Mesenchymal stem cell (in vitro differentiated cells and primary cell): ENCODE results near the gene CCDC185.
"Not testable (repeated sequence)": the region's sequence is repeated elsewhere in the genome, so short reads cannot be mapped to it uniquely, and the experiment has no call there.

Source experiments
- DNase-seq: peaks from one replicate; pipeline ENCODE4 v3.0.0-alpha.2; 2013
- H2AFZ ChIP-seq: one replicate; pipeline ENCODE4 v1.6.1; 2013; ENCODE audit warnings: low read depth, mild to moderate bottlenecking, control low read depth, inconsistent platforms, low read length, moderate library complexity
- H2AK5ac ChIP-seq: 2 replicates; pipeline ENCODE4 v1.6.1; 2013; ENCODE audit warnings: low read length, moderate library complexity, mild to moderate bottlenecking, inconsistent platforms; ENCODE audit not compliant: severe bottlenecking
- H2BK120ac ChIP-seq: one replicate; pipeline ENCODE4 v1.6.1; 2013; ENCODE audit warnings: low read depth, mild to moderate bottlenecking, inconsistent platforms, low read length, moderate library complexity
- H2BK12ac ChIP-seq, 2 experiments: one replicate each; pipeline ENCODE4 v1.6.1; 2013; ENCODE audit warnings: inconsistent platforms in 2 of 2, low read length in 2 of 2, mild to moderate bottlenecking in 2 of 2, moderate library complexity in 2 of 2, control low read depth in 1 of 2
- H2BK15ac ChIP-seq: one replicate; pipeline ENCODE4 v1.6.1; 2013; ENCODE audit warnings: mild to moderate bottlenecking, low read depth, inconsistent platforms; ENCODE audit not compliant: poor library complexity, severe bottlenecking
- H2BK5ac ChIP-seq: 2 replicates; pipeline ENCODE4 v1.6.1; 2013; ENCODE audit warnings: low read depth, mild to moderate bottlenecking, low read length, control low read depth, inconsistent platforms; ENCODE audit not compliant: poor library complexity, severe bottlenecking
- H3K14ac ChIP-seq, 2 experiments: one replicate each; pipeline ENCODE4 v1.6.1; 2013; ENCODE audit warnings: inconsistent platforms in 2 of 2, low read length in 2 of 2, control low read depth in 1 of 2, mild to moderate bottlenecking in 1 of 2, moderate library complexity in 1 of 2
- H3K18ac ChIP-seq, 2 experiments: one replicate each; pipeline ENCODE4 v1.6.1; 2013; ENCODE audit warnings: inconsistent platforms in 2 of 2, low read length in 2 of 2, control low read depth in 1 of 2, low read depth in 1 of 2, mild to moderate bottlenecking in 1 of 2
- H3K23ac ChIP-seq, 2 experiments: one replicate each; pipeline ENCODE4 v1.6.1; 2013; ENCODE audit warnings: inconsistent platforms in 2 of 2, low read length in 2 of 2, mild to moderate bottlenecking in 2 of 2, moderate library complexity in 2 of 2, control low read depth in 1 of 2
- H3K27ac ChIP-seq: 2 replicates; pipeline ENCODE4 v1.5.1; 2013; ENCODE audit warnings: mild to moderate bottlenecking, moderate library complexity, low read length, control low read depth, inconsistent platforms; ENCODE audit not compliant: poor library complexity, severe bottlenecking
- H3K27me3 ChIP-seq, 2 experiments: 2 replicates each; pipeline versions ENCODE4 v1.6.1 to v1.7.0; 2013; ENCODE audit warnings: low read length in 2 of 2, mild to moderate bottlenecking in 2 of 2, moderate library complexity in 2 of 2, control low read depth in 1 of 2, inconsistent platforms in 1 of 2; ENCODE audit not compliant: control insufficient read depth in 1 of 2, insufficient read depth in 1 of 2
- H3K36me3 ChIP-seq, 2 experiments: 2 replicates each; pipeline versions ENCODE4 v1.6.1 to v1.7.0; 2013; ENCODE audit warnings: low read length in 2 of 2, control low read depth in 1 of 2, inconsistent platforms in 1 of 2, low read depth in 1 of 2, mild to moderate bottlenecking in 1 of 2; ENCODE audit not compliant: insufficient read depth in 2 of 2, control insufficient read depth in 1 of 2
- H3K4ac ChIP-seq, 2 experiments: one replicate each; pipeline ENCODE4 v1.6.1; 2013; ENCODE audit warnings: inconsistent platforms in 2 of 2, low read length in 2 of 2, mild to moderate bottlenecking in 2 of 2, moderate library complexity in 2 of 2, control low read depth in 1 of 2, low read depth in 1 of 2
- H3K4me1 ChIP-seq: 2 replicates; pipeline ENCODE4 v1.6.1; 2013; ENCODE audit warnings: low read depth, low read length, control low read depth; ENCODE audit not compliant: control insufficient read depth, insufficient read depth
- H3K4me2 ChIP-seq: 2 replicates; pipeline ENCODE4 v1.6.1; 2013; ENCODE audit warnings: low read length, mild to moderate bottlenecking, inconsistent platforms; ENCODE audit not compliant: poor library complexity, severe bottlenecking
- H3K4me3 ChIP-seq, 2 experiments: 2 replicates each; pipeline versions ENCODE4 v1.5.1 to v1.7.0; 2013; ENCODE audit warnings: low read length in 2 of 2, mild to moderate bottlenecking in 2 of 2, control low read depth in 1 of 2, low read depth in 1 of 2; ENCODE audit not compliant: insufficient read depth in 1 of 2
- H3K79me1 ChIP-seq: replicated peaks from 2 replicates; pipeline ENCODE4 v1.6.1; 2013; ENCODE audit warnings: mild to moderate bottlenecking, control low read depth, low read length, inconsistent platforms; ENCODE audit not compliant: poor library complexity, severe bottlenecking
- H3K9ac ChIP-seq: 2 replicates; pipeline ENCODE4 v1.7.0; 2013; ENCODE audit warnings: mild to moderate bottlenecking, low read length, moderate library complexity
- H3K9me3 ChIP-seq: 2 replicates; pipeline ENCODE4 v1.7.0; 2013; ENCODE audit warnings: mild to moderate bottlenecking, low read length; ENCODE audit not compliant: control insufficient read depth
- H4K8ac ChIP-seq: one replicate; pipeline ENCODE4 v1.6.1; 2013; ENCODE audit warnings: inconsistent platforms, mild to moderate bottlenecking, low read length, moderate library complexity
- H4K91ac ChIP-seq: one replicate; pipeline ENCODE4 v1.6.1; 2013; ENCODE audit warnings: mild to moderate bottlenecking, low read length, inconsistent platforms
- WGBS: methylation state at CpG from one replicate; pipeline ENCODE4 v1.1.7; 2013; ENCODE audit warnings: mixed read lengths; 5-methylcytosine and 5-hydroxymethylcytosine counted together

The CCDC185 gene

GRCh38 chr1:223390618-223391017 is 2.6 kb upstream of the CCDC185 start:
- Histone ChIP-seq H3K79me1 (no peaks in the 10 kb centered on the region), H3K4me2 (no peak overlapping the region), H3K4me1 (peaks cover 13% of the 10 kb centered on the region), H3K9me3 (peaks cover 6% of the 10 kb centered on the region), H3K4ac (no peak overlapping the region), H2BK120ac (no peak overlapping the region), H3K27me3 (peaks cover 43 to 63% of the 10 kb centered on the region in 2 experiments), H3K4me3 (no peak overlapping the region), H3K23ac (no peak overlapping the region), H3K36me3 (peaks cover 0 to 4% of the 10 kb centered on the region in 2 experiments), H2AFZ (no peak overlapping the region), H3K27ac (no peak overlapping the region), H2BK12ac (no peak overlapping the region), H2BK15ac (no peak overlapping the region), H3K9ac (no peak overlapping the region), H3K14ac (no peak overlapping the region), H3K18ac (no peak overlapping the region), H4K91ac (no peak overlapping the region), H2AK5ac (no peak overlapping the region), H4K8ac (no peak overlapping the region), H2BK5ac (no peak overlapping the region)
- DNase-seq = no peak

DNA sequence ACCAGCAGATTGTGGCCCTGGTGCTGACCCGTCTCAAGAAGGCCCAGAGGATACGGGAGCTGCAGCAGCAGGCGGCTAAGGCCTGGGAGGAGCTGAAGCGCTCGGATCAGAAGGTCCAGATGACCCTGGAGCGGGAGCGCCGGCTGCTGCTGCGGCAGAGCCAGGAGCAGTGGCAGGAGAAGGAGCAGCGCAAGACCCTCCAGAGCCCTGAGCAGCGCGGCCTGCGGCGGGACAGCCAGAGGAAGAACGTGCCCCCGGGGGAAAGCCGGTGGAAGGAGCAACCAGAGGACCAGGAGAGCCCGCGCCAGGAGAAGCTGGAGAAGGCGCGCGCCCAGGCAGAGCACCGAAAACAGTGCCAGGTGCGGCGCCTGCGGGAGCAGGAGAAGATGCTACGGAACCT is 1.0 kb downstream of the CCDC185 start:
- no peak overlapping the region for H3K14ac ChIP-seq
- no peak overlapping the region for H4K91ac ChIP-seq
- 89% methylated on average over 27 of the region's 27 CpGs for WGBS
- no peak overlapping the region for H2AFZ ChIP-seq
- H3K18ac ChIP-seq = no peak overlapping the region
- H3K79me1 ChIP-seq = no peaks in the 10 kb centered on the region
- H3K36me3 ChIP-seq = peaks cover 0 to 4% of the 10 kb centered on the region in 2 experiments
- H3K4me1 ChIP-seq = peaks cover 13% of the 10 kb centered on the region
- no peak overlapping the region for H2AK5ac ChIP-seq
- H2BK15ac ChIP-seq = no peak overlapping the region
- no peak overlapping the region for H2BK12ac ChIP-seq
- no peak overlapping the region for H3K4me2 ChIP-seq
- H3K9me3 ChIP-seq = peaks cover 6% of the 10 kb centered on the region
- H3K4ac ChIP-seq = no peak overlapping the region
- H3K4me3 ChIP-seq = no peak overlapping the region
- H3K9ac ChIP-seq = no peak overlapping the region
- H2BK5ac ChIP-seq = no peak overlapping the region
- H4K8ac ChIP-seq = no peak overlapping the region
- H2BK120ac ChIP-seq = no peak overlapping the region
- DNase-seq = no peak
- H3K27ac ChIP-seq = no peak overlapping the region
- no peak overlapping the region for H3K23ac ChIP-seq
- H3K27me3 ChIP-seq = peaks cover 35 to 53% of the 10 kb centered on the region in 2 experiments

GRCh38 chr1:223394706-223395105 is 1.5 kb downstream of the CCDC185 start:
- H2BK120ac ChIP-seq = no peak overlapping the region
- H3K23ac ChIP-seq = no peak overlapping the region
- H2AFZ ChIP-seq = no peak overlapping the region
- no peak overlapping the region for H2BK5ac ChIP-seq
- peaks cover 31 to 49% of the 10 kb centered on the region in 2 experiments for H3K27me3 ChIP-seq
- no peak overlapping the region for H3K18ac ChIP-seq
- H3K4me1 ChIP-seq = peaks cover 12% of the 10 kb centered on the region
- no peak overlapping the region for H3K9ac ChIP-seq
- H3K14ac ChIP-seq = no peak overlapping the region
- no peak overlapping the region for H3K4ac ChIP-seq
- peaks cover 0 to 4% of the 10 kb centered on the region in 2 experiments for H3K36me3 ChIP-seq
- H3K4me3 ChIP-seq = peak overlapping the region in 1 of 2 experiments; percentile 15
- H2BK15ac ChIP-seq = no peak overlapping the region
- no peak overlapping the region for H2BK12ac ChIP-seq
- H4K91ac ChIP-seq = no peak overlapping the region
- no peak overlapping the region for H2AK5ac ChIP-seq
- H3K4me2 ChIP-seq = no peak overlapping the region
- H3K9me3 ChIP-seq = peaks cover 6% of the 10 kb centered on the region
- no peaks in the 10 kb centered on the region for H3K79me1 ChIP-seq
- H3K27ac ChIP-seq = no peak overlapping the region
- DNase-seq = no peak
- WGBS = 93% methylated on average over 13 of the region's 13 CpGs
- H4K8ac ChIP-seq = no peak overlapping the region

- H3K36me3 ChIP-seq = not testable (repeated sequence)
Measured at GRCh38 chr1:223399393-223399792, 6.2 kb downstream of the CCDC185 start.

More at GRCh38 chr1:223399393-223399792, 6.2 kb downstream of the CCDC185 start:
- H3K79me1 ChIP-seq, H3K27ac ChIP-seq, H4K91ac ChIP-seq, H3K4me2 ChIP-seq, H3K27me3 ChIP-seq, H3K23ac ChIP-seq, H3K4me1 ChIP-seq, H3K4me3 ChIP-seq, H3K14ac ChIP-seq, H2BK120ac ChIP-seq, H4K8ac ChIP-seq, H2AK5ac ChIP-seq, H3K9me3 ChIP-seq, H2BK15ac ChIP-seq, H3K4ac ChIP-seq, H3K9ac ChIP-seq, H3K18ac ChIP-seq, DNase-seq, H2BK12ac ChIP-seq, H2AFZ ChIP-seq, H2BK5ac ChIP-seq: not testable (repeated sequence)
- WGBS = no CpG with 5 or more reads among the region's 6 CpGs
